Embryonic facial prominence (tissue), 1 donor: ENCODE data around the gene PRIM2.
"Not testable (repeated sequence)": the region's sequence is repeated elsewhere in the genome, so short reads cannot be mapped to it uniquely, and the experiment has no call there.

ENCODE experiments used
- DNase-seq: peaks from one replicate; pipeline ENCODE4 v3.0.0-alpha.2; 2016; ENCODE audit errors: extremely low spot score

The PRIM2 gene

DNA sequence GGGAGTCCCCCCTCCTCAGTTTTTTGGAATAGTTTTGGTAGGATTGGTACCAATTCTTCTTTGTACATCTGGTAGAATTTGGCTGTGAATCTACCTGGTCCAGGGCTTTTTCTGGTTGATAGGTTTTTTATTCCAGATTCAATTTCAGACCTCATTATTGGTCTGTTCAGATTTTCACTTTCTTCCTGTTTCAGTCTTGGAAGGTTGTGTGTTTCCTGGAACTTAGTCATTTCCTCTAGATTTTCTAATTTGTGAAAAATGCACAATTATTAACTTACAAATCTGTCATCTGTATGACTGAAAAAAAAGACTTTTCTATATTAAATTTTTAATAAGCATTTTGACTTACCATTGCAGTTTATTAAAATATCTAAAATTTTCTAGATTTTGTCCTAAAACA lies 287.9 kb downstream of the PRIM2 start:
- not testable (repeated sequence) for DNase-seq

GRCh38 chr6:57606331-57606730 lies 288.9 kb downstream of the PRIM2 start:
- not testable (repeated sequence) for DNase-seq

GRCh38 chr6:57610612-57611011 lies 293.2 kb downstream of the PRIM2 start:
- not testable (repeated sequence) for DNase-seq

DNA sequence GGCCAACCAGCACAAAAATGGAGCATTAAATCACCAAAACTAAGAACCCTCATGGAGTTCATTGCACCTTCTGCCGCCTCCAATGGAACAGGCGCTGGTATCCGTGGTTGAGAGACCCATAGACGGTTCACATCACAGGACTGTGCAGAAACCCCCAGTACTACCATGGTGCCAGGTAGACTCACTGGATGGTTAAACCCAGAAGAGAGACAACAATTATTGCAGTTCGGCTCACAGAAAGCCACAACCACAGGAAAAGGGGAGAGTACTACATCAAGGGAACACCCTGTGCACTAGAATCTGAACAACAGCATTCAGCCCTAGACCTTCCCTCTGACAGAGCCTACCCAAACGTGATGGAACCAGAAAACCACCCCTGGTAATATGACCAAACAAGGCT lies 301.5 kb downstream of the PRIM2 start:
- not testable (repeated sequence) for DNase-seq

GRCh38 chr6:57631773-57632172 lies 314.3 kb downstream of the PRIM2 start:
- DNase-seq = not testable (repeated sequence)

DNA sequence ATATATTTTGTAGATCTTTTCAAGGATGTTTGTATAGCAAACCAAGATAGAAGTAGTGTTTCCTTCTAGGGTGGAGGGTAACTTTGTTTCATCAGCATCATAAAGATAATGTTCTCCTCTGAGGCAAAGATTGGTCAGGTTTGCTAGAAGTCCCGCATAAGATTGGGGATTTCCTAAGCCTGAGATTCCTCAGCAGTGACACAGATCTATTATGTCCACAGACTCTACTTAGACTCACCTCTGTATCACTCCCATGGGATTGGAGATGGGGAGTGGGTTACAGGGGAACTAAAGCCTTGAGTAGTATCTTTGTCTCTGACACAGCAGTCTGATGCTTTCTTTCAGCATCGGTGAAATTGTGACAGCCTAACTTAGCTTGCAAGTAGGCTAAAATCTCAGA lies 341.1 kb downstream of the PRIM2 start:
- not testable (repeated sequence) for DNase-seq

GRCh38 chr6:57659794-57660193 lies 342.4 kb downstream of the PRIM2 start:
- not testable (repeated sequence) for DNase-seq

DNA sequence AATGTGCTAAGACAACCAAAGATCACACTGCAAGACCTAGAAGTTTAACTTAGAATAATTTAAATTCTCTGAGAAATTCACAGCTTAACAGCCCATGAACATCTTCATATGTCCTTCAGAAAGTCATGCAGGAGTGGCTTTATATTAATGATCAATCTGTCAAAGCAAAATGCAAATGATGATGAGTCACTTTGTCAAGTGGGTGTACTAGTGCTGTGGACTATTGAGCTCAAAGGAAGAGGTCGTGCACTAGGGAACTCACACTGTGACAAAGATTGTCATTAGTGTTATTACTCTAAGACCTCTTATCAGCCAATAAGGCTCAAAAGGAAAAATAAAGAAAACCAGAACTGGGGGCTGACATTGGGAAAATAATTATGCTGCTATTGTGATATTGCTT lies 343.5 kb downstream of the PRIM2 start:
- DNase-seq = not testable (repeated sequence)

DNA sequence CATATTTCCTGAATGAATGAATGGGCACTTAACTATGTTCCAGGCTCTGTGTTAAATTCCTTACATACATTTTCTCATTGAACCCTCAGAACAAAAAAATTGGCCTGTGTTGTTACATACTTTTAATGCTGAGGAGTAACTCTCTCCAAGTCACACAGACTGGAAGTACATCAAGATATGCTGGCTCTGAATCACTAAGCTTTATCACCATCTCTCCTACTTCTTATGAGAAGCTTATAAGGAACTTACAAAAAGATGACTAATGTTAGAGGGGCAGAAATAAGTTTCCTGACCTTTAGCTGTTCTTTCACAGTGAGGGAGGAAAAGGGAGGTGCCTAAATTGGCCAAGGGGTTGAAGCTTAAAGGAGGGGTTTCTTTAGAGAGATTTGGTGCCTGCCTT lies 350.7 kb downstream of the PRIM2 start:
- not testable (repeated sequence) for DNase-seq

DNA sequence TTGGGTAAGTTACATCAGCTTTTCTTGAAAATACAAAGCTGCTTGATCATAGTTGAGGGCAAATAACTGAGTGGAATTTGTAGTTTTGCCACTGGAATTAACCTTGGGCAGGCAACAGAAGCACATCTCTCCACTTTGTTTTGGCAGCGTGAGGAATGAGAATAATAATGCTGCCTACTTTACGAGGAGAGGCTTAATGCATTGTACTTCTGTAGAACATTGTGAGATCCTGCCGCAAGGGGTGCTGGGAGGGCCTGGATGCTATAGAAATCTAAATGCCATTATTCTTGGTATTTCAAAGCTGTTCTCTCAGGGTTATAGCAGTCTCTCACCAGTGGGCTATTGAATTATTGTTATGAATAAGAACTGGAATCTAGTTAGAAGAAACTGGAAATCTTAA lies 353.8 kb downstream of the PRIM2 start:
- DNase-seq = not testable (repeated sequence)

DNA sequence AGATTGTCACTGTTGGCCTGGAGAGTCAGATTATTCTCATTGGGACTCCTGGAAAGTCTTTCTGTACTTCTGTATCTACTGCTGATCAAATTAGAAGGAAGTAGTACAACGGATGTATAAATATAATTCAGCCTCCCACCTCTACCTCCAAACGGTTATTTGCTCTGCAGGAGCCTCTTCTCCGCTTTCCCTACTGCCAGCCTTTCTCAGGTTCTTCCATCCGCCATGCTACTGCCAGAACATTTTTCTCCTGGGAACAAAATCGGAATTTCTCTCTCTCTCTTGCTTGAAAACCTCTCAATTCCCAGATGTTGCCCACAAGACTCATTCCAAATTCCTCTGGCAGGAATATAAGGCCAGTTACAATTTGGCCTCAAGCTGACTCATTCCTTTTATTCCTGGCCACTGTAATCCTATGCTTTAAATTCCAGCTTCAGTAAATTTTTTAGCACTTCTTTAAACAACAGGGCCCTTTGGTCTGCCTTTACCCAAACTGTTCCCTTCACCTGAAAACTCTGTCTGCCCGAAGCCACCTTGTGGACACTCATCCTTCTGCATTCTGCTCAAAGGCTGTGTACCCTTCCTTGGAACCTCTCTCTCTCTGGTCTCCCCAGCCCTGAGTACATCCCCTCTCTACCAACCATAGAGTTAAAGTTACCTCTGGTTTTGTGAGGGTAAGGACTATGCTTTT lies 354.7 kb downstream of the PRIM2 start:
- not testable (repeated sequence) for DNase-seq

DNA sequence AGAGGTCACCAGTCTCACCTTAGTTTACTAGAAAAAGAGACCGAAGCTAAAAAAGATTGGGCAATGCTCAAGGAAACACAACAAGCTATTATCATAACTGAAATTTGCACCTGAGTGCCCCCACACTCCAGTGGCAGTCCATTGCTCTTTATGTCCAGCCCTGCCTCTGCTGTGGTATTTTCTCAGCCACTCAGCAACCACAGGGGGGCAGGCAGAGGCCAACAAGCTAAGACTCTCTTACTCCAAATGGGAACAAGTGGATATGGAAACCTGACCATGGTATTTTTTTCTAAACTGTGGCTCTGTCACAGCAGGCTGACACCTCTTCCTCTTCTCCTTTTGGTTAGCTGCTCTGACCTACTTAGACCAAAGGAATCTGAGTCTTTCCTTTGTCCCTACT lies 355.9 kb downstream of the PRIM2 start:
- DNase-seq = not testable (repeated sequence)

- not testable (repeated sequence) for DNase-seq
Observed at GRCh38 chr6:57675386-57675785, 358.0 kb downstream of the PRIM2 start.

DNA sequence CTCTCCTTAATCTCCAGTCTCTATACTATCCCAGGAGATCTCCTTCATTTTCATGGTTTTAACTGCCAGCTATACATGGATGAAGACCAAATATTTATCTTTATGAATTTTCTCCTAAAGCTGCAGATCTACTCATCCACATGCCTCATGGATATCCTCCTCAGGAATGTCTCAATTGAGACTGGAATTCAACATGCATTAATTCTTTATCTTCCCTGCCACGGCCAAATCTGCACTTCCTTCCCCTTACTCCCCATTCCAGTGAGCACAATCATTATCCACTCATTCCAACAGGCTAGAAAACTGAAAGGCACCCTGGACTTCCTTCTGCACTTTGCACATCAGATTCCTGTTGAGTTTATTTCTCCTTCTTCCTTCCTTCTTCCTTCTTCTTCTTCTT lies 379.0 kb downstream of the PRIM2 start:
- not testable (repeated sequence) for DNase-seq
